ENCODE measurements around the gene MAST2. TPM values are rescaled to one million over a fixed set of nuclear protein-coding genes. Genes with fewer than 3 reads are reported as not detected.

MAST2 gene
- total RNA-seq, 1 donor from 2014 or later, result 27.6 TPM

GRCh38 chr1:46061146-46061545 lies 257.7 kb downstream of the MAST2 start:
- Mint-ChIP-seq H3K4me1 (ENCODE audit: unreplicated experiment) (peaks cover 8% of the 10 kb centered on the region), H3K9me3 (ENCODE audit: unreplicated experiment) (no peaks in the 10 kb centered on the region), H3K27ac (ENCODE audit: unreplicated experiment) (no peak overlapping the region), H3K27me3 (ENCODE audit: unreplicated experiment) (no peaks in the 10 kb centered on the region), H3K36me3 (ENCODE audit: low read depth, unreplicated experiment) (peaks cover 37% of the 10 kb centered on the region), H3K4me3 (ENCODE audit: unreplicated experiment) (no peak overlapping the region)
- no peak for TF ChIP-seq CTCF (IDR thresholded peaks at IDR 0.05; ENCODE audit: unreplicated experiment)
- no peak for DNase-seq (ENCODE audit: low spot score)

- no peak overlapping the region for H3K4me3 Mint-ChIP-seq (ENCODE audit: unreplicated experiment)
- no peaks in the 10 kb centered on the region for H3K9me3 Mint-ChIP-seq (ENCODE audit: unreplicated experiment)
- DNase-seq (ENCODE audit: low spot score), result no peak
- H3K27ac Mint-ChIP-seq (ENCODE audit: unreplicated experiment), result no peak overlapping the region
- peaks cover 8% of the 10 kb centered on the region for H3K4me1 Mint-ChIP-seq (ENCODE audit: unreplicated experiment)
- H3K36me3 Mint-ChIP-seq (ENCODE audit: low read depth, unreplicated experiment), result peaks cover 25% of the 10 kb centered on the region
- H3K27me3 Mint-ChIP-seq (ENCODE audit: unreplicated experiment), result no peaks in the 10 kb centered on the region
- no peak for TF ChIP-seq CTCF (IDR thresholded peaks at IDR 0.05; ENCODE audit: unreplicated experiment)
Measured at GRCh38 chr1:46062651-46063319, 259.4 kb downstream of the MAST2 start.

GRCh38 chr1:46064708-46065107 lies 261.3 kb downstream of the MAST2 start:
- TF ChIP-seq CTCF (IDR thresholded peaks at IDR 0.05; ENCODE audit: unreplicated experiment), result no peak
- Mint-ChIP-seq H3K36me3 (ENCODE audit: low read depth, unreplicated experiment) (peaks cover 17% of the 10 kb centered on the region), H3K4me3 (ENCODE audit: unreplicated experiment) (no peak overlapping the region), H3K4me1 (ENCODE audit: unreplicated experiment) (peaks cover 8% of the 10 kb centered on the region), H3K9me3 (ENCODE audit: unreplicated experiment) (no peaks in the 10 kb centered on the region), H3K27ac (ENCODE audit: unreplicated experiment) (no peak overlapping the region), H3K27me3 (ENCODE audit: unreplicated experiment) (no peaks in the 10 kb centered on the region)
- no peak for DNase-seq (ENCODE audit: low spot score)

- Mint-ChIP-seq H3K27me3 (ENCODE audit: unreplicated experiment) (no peaks in the 10 kb centered on the region), H3K36me3 (ENCODE audit: low read depth, unreplicated experiment) (peaks cover 17% of the 10 kb centered on the region), H3K9me3 (ENCODE audit: unreplicated experiment) (no peaks in the 10 kb centered on the region), H3K27ac (ENCODE audit: unreplicated experiment) (peak overlapping the region; percentile 44), H3K4me3 (ENCODE audit: unreplicated experiment) (no peak overlapping the region), H3K4me1 (ENCODE audit: unreplicated experiment) (peaks cover 8% of the 10 kb centered on the region)
- no peak for TF ChIP-seq CTCF (IDR thresholded peaks at IDR 0.05; ENCODE audit: unreplicated experiment)
- no peak for DNase-seq (ENCODE audit: low spot score)
Measured at GRCh38 chr1:46065405-46065804, 262.0 kb downstream of the MAST2 start.

GRCh38 chr1:46067652-46068051 lies 264.2 kb downstream of the MAST2 start:
- no peak overlapping the region for H3K27ac Mint-ChIP-seq (ENCODE audit: unreplicated experiment)
- no peak for DNase-seq (ENCODE audit: low spot score)
- no peak overlapping the region for H3K4me3 Mint-ChIP-seq (ENCODE audit: unreplicated experiment)
- H3K27me3 Mint-ChIP-seq (ENCODE audit: unreplicated experiment), result no peaks in the 10 kb centered on the region
- H3K9me3 Mint-ChIP-seq (ENCODE audit: unreplicated experiment), result no peaks in the 10 kb centered on the region
- H3K4me1 Mint-ChIP-seq (ENCODE audit: unreplicated experiment), result peaks cover 8% of the 10 kb centered on the region
- peaks cover 3% of the 10 kb centered on the region for H3K36me3 Mint-ChIP-seq (ENCODE audit: low read depth, unreplicated experiment)
- TF ChIP-seq CTCF (IDR thresholded peaks at IDR 0.05; ENCODE audit: unreplicated experiment), result no peak
